GM12892 (cell line): ENCODE results near the gene KRTAP10-6.

ENCODE experiments used
- POLR2A ChIP-seq: IDR thresholded peaks from 2 replicates; pipeline ENCODE4 v1.6.1; 2011; ENCODE audit warnings: low read depth, low read length, control low read depth
- POLR2AphosphoS5 ChIP-seq: IDR thresholded peaks from 2 replicates; pipeline ENCODE4 v1.6.1; 2011; ENCODE audit warnings: low read depth, low read length, control low read depth
- TAF1 ChIP-seq: IDR thresholded peaks from 2 replicates; pipeline ENCODE4 v1.6.1; 2011; ENCODE audit warnings: low read depth, mild to moderate bottlenecking, control low read depth, low read length, borderline replicate concordance

GRCh38 chr21:44619886-44620285 is 27.6 kb upstream of the KRTAP10-6 start:
- TF ChIP-seq POLR2A (no peak), POLR2AphosphoS5 (no peak), TAF1 (no peak)
